Measurements from ENCODE around the gene RBMXL3.

GRCh38 chrX:115173181-115173580, 16.0 kb upstream of the RBMXL3 start:
- TF ChIP-seq POLR2A (IDR thresholded peaks at IDR 0.05) (no peak), CTCF (IDR thresholded peaks at IDR 0.05) (no peak), EP300 (IDR thresholded peaks at IDR 0.05) (no peak)
